Body of pancreas (tissue), 4 donors: ENCODE measurements around the gene NRXN2. TPM values are rescaled to one million over a fixed set of nuclear protein-coding genes. Genes with fewer than 3 reads are reported as not detected.
"Not testable (repeated sequence)": the region's sequence is repeated elsewhere in the genome, so short reads cannot be mapped to it uniquely, and the experiment has no call there.

Experiments used
- ATAC-seq: fragments of 150-250 bp; one replicate; pipeline ENCODE4 v1.9.1; 2016
- DNase-seq, 4 donors: peaks; one replicate each; pipeline ENCODE4 v3.0.0-alpha.2; 2019
- H3K27ac ChIP-seq, 4 donors: fragments of 200-600 bp; sonication (generic); 1 replicate in 3 of 4; 2 replicates in 1 of 4; pipeline versions ENCODE4 v1.5.1 to v1.6.1; 2016 to 2019; ENCODE audit warnings: mild to moderate bottlenecking in 1 of 4, mixed read lengths in 1 of 4, moderate library complexity in 1 of 4
- H3K27me3 ChIP-seq, 2 donors: fragments of 200-600 bp; sonication (generic); one replicate each; pipeline ENCODE4 v1.6.0; 2016; ENCODE audit warnings: mild to moderate bottlenecking in 1 of 2
- H3K36me3 ChIP-seq, 2 donors: fragments of 200-600 bp; sonication (generic); replicated peaks in 1 of 2; 2 replicates each; pipeline ENCODE4 v1.5.1; 2016; ENCODE audit warnings: low read depth in 2 of 2; ENCODE audit not compliant: insufficient read depth in 1 of 2
- H3K4me1 ChIP-seq: fragments of 200-600 bp; sonication (generic); one replicate; pipeline ENCODE4 v1.6.0; 2016
- H3K4me3 ChIP-seq, 2 donors: fragments of 200-600 bp; sonication (generic); 1 replicate in 1 of 2; 2 replicates in 1 of 2; pipeline ENCODE4 v1.5.1; 2016 to 2019
- H3K9me3 ChIP-seq, 3 donors: fragments of 200-600 bp; sonication (generic); 1 replicate in 2 of 3; 2 replicates in 1 of 3; pipeline ENCODE4 v1.5.1; 2016
- CTCF ChIP-seq, 7 experiments: fragments of 450-650 bp in 4 of 7; fragments of 200-600 bp in 3 of 7; sonication (generic) in 3 of 7; IDR thresholded peaks; one replicate each; pipeline ENCODE4 v1.5.1; 2016 to 2019; ENCODE audit warnings: antibody characterized with exemption in 7 of 7
- POLR2A ChIP-seq, 3 donors: fragments of 450-650 bp; IDR thresholded peaks; one replicate each; pipeline ENCODE4 v1.6.1; 2016; ENCODE audit warnings: antibody characterized with exemption in 3 of 3, mild to moderate bottlenecking in 2 of 3
- WGBS, 2 donors: methylation state at CpG; one replicate each; pipeline ENCODE4 v1.1.5; 2017; 5-methylcytosine and 5-hydroxymethylcytosine counted together
- intact Hi-C: fragments of 100-400 bp; cut with DNase I; formaldehyde crosslinking; loops from one replicate; pipeline ENCODE4 v1.15.1; 2023
- total RNA-seq, 2 donors: library from RNA; depleted of rRNA; stranded (reverse); fragments of >200 nt; gene quantifications; one replicate each; pipeline ENCODE4 v1.1.0, GENCODE V29; 2016

NRXN2 gene
- total RNA-seq, 2 donors from 2014 or later: 1.3 to 4.9 TPM

GRCh38 chr11:64711138-64711955 is 11.7 kb downstream of the NRXN2 start:
- Histone ChIP-seq H3K4me3 (no peak overlapping the region), H3K27ac (no peak overlapping the region), H3K27me3 (peaks cover 0 to 46% of the 10 kb centered on the region in 2 donors), H3K9me3 (no peaks in the 10 kb centered on the region), H3K36me3 (no peaks in the 10 kb centered on the region), H3K4me1 (peaks cover 13% of the 10 kb centered on the region)
- TF ChIP-seq CTCF (IDR thresholded peaks at IDR 0.05) (no peak), POLR2A (IDR thresholded peaks at IDR 0.05) (no peak)
- ATAC-seq: no peak
- no peak for DNase-seq
- WGBS, 2 donors: 16 to 25% methylated on average over 24 to 42 of the region's 46 CpGs
- intact Hi-C loops: no loop called here

- no peak overlapping the region for H3K4me3 ChIP-seq
- no peak overlapping the region for H3K27ac ChIP-seq
- H3K4me1 ChIP-seq: peaks cover 13% of the 10 kb centered on the region
- 30 to 40% methylated on average over 13 of the region's 13 CpGs for WGBS, 2 donors
- ATAC-seq (no peak), DNase-seq (no peak)
- H3K27me3 ChIP-seq: peaks cover 0 to 46% of the 10 kb centered on the region in 2 donors
- H3K36me3 ChIP-seq: no peaks in the 10 kb centered on the region
- TF ChIP-seq POLR2A (IDR thresholded peaks at IDR 0.05): no peak
- TF ChIP-seq CTCF (IDR thresholded peaks at IDR 0.05): no peak
- intact Hi-C loops: no loop called here
- H3K9me3 ChIP-seq: no peaks in the 10 kb centered on the region
These were observed 12.4 kb downstream of the NRXN2 start for GRCh38 chr11:64710418-64711137.

GRCh38 chr11:64705501-64705900 is 17.5 kb downstream of the NRXN2 start:
- ATAC-seq (no peak), DNase-seq (no peak)
- Histone ChIP-seq H3K4me1 (no peaks in the 10 kb centered on the region), H3K27ac (no peak overlapping the region), H3K4me3 (no peak overlapping the region), H3K9me3 (no peaks in the 10 kb centered on the region), H3K36me3 (no peaks in the 10 kb centered on the region), H3K27me3 (peaks cover 0 to 4% of the 10 kb centered on the region in 2 donors)
- TF ChIP-seq CTCF (IDR thresholded peaks at IDR 0.05) (no peak), POLR2A (IDR thresholded peaks at IDR 0.05) (no peak)
- 46 to 50% methylated on average over 2 of the region's 2 CpGs for WGBS, 2 donors
- intact Hi-C loops: no loop called here

GRCh38 chr11:64703048-64703447 is 19.9 kb downstream of the NRXN2 start:
- H3K4me1 ChIP-seq: no peaks in the 10 kb centered on the region
- ATAC-seq (no peak), DNase-seq (no peak)
- WGBS, 2 donors: 93 to 100% methylated on average over 2 of the region's 2 CpGs
- intact Hi-C loops: no loop called here
- no peaks in the 10 kb centered on the region for H3K9me3 ChIP-seq
- H3K27me3 ChIP-seq: no peaks in the 10 kb centered on the region
- no peak overlapping the region for H3K4me3 ChIP-seq
- TF ChIP-seq POLR2A (IDR thresholded peaks at IDR 0.05): no peak
- no peak for TF ChIP-seq CTCF (IDR thresholded peaks at IDR 0.05)
- no peaks in the 10 kb centered on the region for H3K36me3 ChIP-seq
- no peak overlapping the region for H3K27ac ChIP-seq

- H3K36me3 ChIP-seq, H3K9me3 ChIP-seq, H3K4me1 ChIP-seq, DNase-seq, intact Hi-C loops, H3K27me3 ChIP-seq, H3K4me3 ChIP-seq, H3K27ac ChIP-seq, ATAC-seq: not testable (repeated sequence)
- 90% methylated on average over 2 of the region's 29 CpGs; no CpG with 5 or more reads in 1 of the 2 donors for WGBS, 2 donors
These were observed 21.0 kb downstream of the NRXN2 start for GRCh38 chr11:64701956-64702355.
